ENCODE data around the gene HDHD5.

The HDHD5 gene

GRCh38 chr22:17091851-17092250, 67.2 kb downstream of the HDHD5 start:
- in situ Hi-C loops (cut with HindIII; ENCODE audit: low pct_unique_long_range_greater_than_20kb, low sequenced_read_pairs) = no loop called here
- TF ChIP-seq JUND (IDR thresholded peaks at IDR 0.05; ENCODE audit: low read depth) = no peak
- DNase-seq (ENCODE audit: low read depth in 1 of 2, low spot score in 1 of 2) = no peak

GRCh38 chr22:17090550-17090949, 68.5 kb downstream of the HDHD5 start:
- in situ Hi-C loops (cut with HindIII; ENCODE audit: low pct_unique_long_range_greater_than_20kb, low sequenced_read_pairs) = no loop called here
- no peak for DNase-seq (ENCODE audit: low read depth in 1 of 2, low spot score in 1 of 2)
- no peak for TF ChIP-seq JUND (IDR thresholded peaks at IDR 0.05; ENCODE audit: low read depth)

All from T47D (cell line).